Cardiac fibroblast (primary cell): ENCODE results near the gene RAB3A.
A peak's percentile ranks its signal among the peaks of the same experiment; 100 is the strongest.

Experiments used
- DNase-seq, 2 donors: peaks; one replicate each; pipeline versions ENCODE4 v3.0.0 to v3.0.0-alpha.2; 2010; ENCODE audit warnings: low read depth in 2 of 2
- H3K4me3 ChIP-seq, 2 donors: replicated peaks in 1 of 2; 1 replicate in 1 of 2; 2 replicates in 1 of 2; pipeline ENCODE4 v1.5.1; 2011; ENCODE audit warnings: low read depth in 2 of 2, low read length in 2 of 2, mild to moderate bottlenecking in 2 of 2, moderate library complexity in 1 of 2
- TF ChIP-seq, protein P1 (sequence below): IDR thresholded peaks from one replicate; pipeline ENCODE4 v1.5.1; 2011; ENCODE audit warnings: low read depth, mild to moderate bottlenecking, low read length, inconsistent platforms

The RAB3A gene

GRCh38 chr19:18239303-18239702, 35.5 kb upstream of the RAB3A start:
- H3K4me3 ChIP-seq: no peak overlapping the region
- TF ChIP-seq, protein P1, sequence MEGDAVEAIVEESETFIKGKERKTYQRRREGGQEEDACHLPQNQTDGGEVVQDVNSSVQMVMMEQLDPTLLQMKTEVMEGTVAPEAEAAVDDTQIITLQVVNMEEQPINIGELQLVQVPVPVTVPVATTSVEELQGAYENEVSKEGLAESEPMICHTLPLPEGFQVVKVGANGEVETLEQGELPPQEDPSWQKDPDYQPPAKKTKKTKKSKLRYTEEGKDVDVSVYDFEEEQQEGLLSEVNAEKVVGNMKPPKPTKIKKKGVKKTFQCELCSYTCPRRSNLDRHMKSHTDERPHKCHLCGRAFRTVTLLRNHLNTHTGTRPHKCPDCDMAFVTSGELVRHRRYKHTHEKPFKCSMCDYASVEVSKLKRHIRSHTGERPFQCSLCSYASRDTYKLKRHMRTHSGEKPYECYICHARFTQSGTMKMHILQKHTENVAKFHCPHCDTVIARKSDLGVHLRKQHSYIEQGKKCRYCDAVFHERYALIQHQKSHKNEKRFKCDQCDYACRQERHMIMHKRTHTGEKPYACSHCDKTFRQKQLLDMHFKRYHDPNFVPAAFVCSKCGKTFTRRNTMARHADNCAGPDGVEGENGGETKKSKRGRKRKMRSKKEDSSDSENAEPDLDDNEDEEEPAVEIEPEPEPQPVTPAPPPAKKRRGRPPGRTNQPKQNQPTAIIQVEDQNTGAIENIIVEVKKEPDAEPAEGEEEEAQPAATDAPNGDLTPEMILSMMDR: no peak
- peak in 1 of 2 donors; percentile 17 for DNase-seq

GRCh38 chr19:18234194-18234593, 30.4 kb upstream of the RAB3A start:
- DNase-seq: no peak
- TF ChIP-seq, protein P1: no peak
- H3K4me3 ChIP-seq: no peak overlapping the region

DNA sequence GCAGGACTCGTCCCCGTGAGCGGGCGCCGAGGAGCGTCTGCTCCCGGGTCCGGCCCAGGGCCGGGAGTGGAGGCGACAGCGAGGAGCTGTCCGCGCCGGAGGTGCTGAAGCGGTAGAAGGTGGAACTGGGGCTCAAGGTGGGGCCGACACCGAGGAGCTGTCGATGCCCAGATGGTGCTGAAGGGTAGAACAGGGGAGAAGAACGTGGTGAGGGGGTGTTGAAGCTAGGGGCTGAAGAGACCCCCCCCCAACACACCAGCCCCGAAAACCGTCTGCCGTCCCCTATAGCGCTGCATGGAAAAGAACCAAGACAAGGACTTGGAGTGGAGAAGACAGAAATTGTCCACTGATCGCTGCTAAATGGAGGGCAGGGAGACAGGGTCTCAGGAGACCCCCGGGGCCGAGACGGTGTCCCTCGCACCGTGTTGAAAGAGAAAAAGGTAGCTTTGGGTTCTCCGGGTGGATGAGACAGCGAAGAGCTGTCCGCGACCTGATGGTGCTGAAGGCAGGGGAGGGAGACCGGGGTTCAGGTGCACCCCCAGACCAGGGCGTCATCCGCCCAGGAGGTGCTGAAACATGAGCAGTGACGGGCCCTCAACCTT, 29.5 kb upstream of the RAB3A start:
- TF ChIP-seq, protein P1: no peak
- no peak overlapping the region for H3K4me3 ChIP-seq
- DNase-seq: peak; percentile 46 to 52

GRCh38 chr19:18232540-18233223, 28.8 kb upstream of the RAB3A start:
- no peak overlapping the region for H3K4me3 ChIP-seq
- TF ChIP-seq, protein P1: no peak

DNA sequence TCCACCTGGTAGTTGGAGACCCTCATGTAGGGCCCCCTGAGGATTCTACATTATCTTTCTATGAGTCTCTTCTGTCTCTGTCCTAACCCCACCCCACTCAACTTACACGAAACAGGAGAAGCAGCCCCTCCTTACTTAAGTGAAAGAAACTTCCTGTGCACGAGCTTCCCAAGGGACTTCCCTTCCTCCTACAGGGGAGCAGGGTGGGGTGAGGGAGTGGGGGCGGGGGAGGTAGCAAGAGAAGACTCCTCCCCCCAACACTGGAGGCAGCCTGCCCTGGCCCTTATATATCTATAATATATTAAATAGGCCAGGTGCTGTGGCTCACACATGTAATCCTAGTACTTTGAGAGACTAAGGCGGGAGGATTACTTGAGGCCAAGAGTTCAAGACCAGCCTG, 27.9 kb upstream of the RAB3A start:
- TF ChIP-seq, protein P1: no peak
- no peak for DNase-seq
- H3K4me3 ChIP-seq: no peak overlapping the region

More at GRCh38 chr19:18232540-18233223, 28.8 kb upstream of the RAB3A start:
- peak; percentile 11 to 12 for DNase-seq

GRCh38 chr19:18230941-18231734, 27.3 kb upstream of the RAB3A start:
- peak in 1 of 2 donors; percentile 27 for DNase-seq
- no peak overlapping the region for H3K4me3 ChIP-seq
- TF ChIP-seq, protein P1: no peak
